Pancreas (tissue), 10 donors: ENCODE results near the gene SDC4. TPM values are rescaled to one million over a fixed set of nuclear protein-coding genes. Genes with fewer than 3 reads are reported as not detected.

Experiments used
- ATAC-seq, 4 donors: fragments of 200-7000 bp; cut with Tn5 transposase; one replicate each; pipeline versions ENCODE4 v1.8.0 to v1.9.1; 2020; ENCODE audit warnings: mild to moderate bottlenecking in 4 of 4, moderate library complexity in 4 of 4
- DNase-seq, 6 donors: peaks; one replicate each; pipeline ENCODE4 v3.0.0-alpha.2; 2020
- FAIRE-seq: peaks from 2 replicates; lab custom pipeline; 2012; peaks lifted over from hg19 to GRCh38; lab: Jason Lieb, UNC
- H3K27ac ChIP-seq, 4 donors: fragments of 200-600 bp; sonication (generic); 1 replicate in 3 of 4; 2 replicates in 1 of 4; pipeline versions ENCODE4 v1.5.0 to v1.8.0; 2020
- H3K27me3 ChIP-seq, 4 donors: fragments of 200-600 bp; one replicate each; pipeline ENCODE4 v1.8.0; 2021
- H3K36me3 ChIP-seq, 3 donors: fragments of 200-600 bp; sonication (generic) in 1 of 3; one replicate each; pipeline versions ENCODE4 v1.5.0 to v1.8.0; 2020 to 2021
- H3K4me1 ChIP-seq, 3 donors: fragments of 200-600 bp; one replicate each; pipeline ENCODE4 v1.8.0; 2021
- H3K4me3 ChIP-seq, 4 donors: fragments of 200-600 bp; sonication (generic) in 2 of 4; one replicate each; pipeline versions ENCODE4 v1.5.0 to v1.8.0; 2020 to 2021
- H3K9me3 ChIP-seq, 4 donors: fragments of 200-600 bp; one replicate each; pipeline ENCODE4 v1.8.0; 2021
- CTCF ChIP-seq, 4 donors: fragments of 200-600 bp; sonication (generic) in 3 of 4; IDR thresholded peaks; one replicate each; pipeline versions ENCODE4 v1.5.0 to v1.8.0; 2021; ENCODE audit warnings: antibody characterized with exemption in 4 of 4
- WGBS, 2 donors: extraction: QIAGEN DNeasy Blood & Tissue Kit; methylation state at CpG; one replicate each; pipeline ENCODE4 v1.1.7; 2013; 5-methylcytosine and 5-hydroxymethylcytosine counted together
- intact Hi-C, 3 donors: fragments of 100-400 bp; cut with DNase I; formaldehyde crosslinking; loops; one replicate each; pipeline versions ENCODE4 v1.11.1 to v1.14.2; 2022
- polyA plus RNA-seq, 2 donors: library from polyadenylated mRNA; stranded (reverse); fragments of 200-250 nt; gene quantifications; one replicate each; pipeline ENCODE4 v1.2.3, GENCODE V29; 2013
- total RNA-seq, 6 donors: library from RNA; stranded (reverse); fragmentation: NEBNext Ultra II Directional in 4 of 6; extraction: Animal tissue kit (Norgen Biotek cat#: 25700) in 4 of 6; gene quantifications; one replicate each; pipeline versions ENCODE4 v1.2.1 to v1.2.4, GENCODE V29; 2021 to 2023
- donor health status: healthy with polysubstance abuse.
- donor health status: DM: no; HTN: no; CAD: no; lungs with moderate emphysema.
- donor health status: DM: no; HTN: no; CAD: no.
- donor health status: control.
- donor health status: control.
- donor health status: Bipolar disorder and iron deficiency.
- donor health status: DM: yes; HTN: yes; CAD: no.
- donor health status: DM: no; HTN: no; CAD: no.
- donor health status: DM: no; HTN: no; CAD: no.
- donor health status: DM: yes; HTN: yes; CAD: no.

SDC4 gene
- total and polyA plus RNA-seq, 8 donors: 48.2 to 208 (median 55.0) TPM

GRCh38 chr20:45374966-45375365, 26.7 kb upstream of the SDC4 start:
- H3K9me3 ChIP-seq: no peaks in the 10 kb centered on the region
- no peaks in the 10 kb centered on the region for H3K4me1 ChIP-seq
- no peak overlapping the region for H3K4me3 ChIP-seq
- no peak overlapping the region for H3K27ac ChIP-seq
- H3K27me3 ChIP-seq: no peaks in the 10 kb centered on the region
- intact Hi-C loops: loop anchor here in 1 of 3 donors (5.0 kb wide), 1 partner anchor 62 kb away; no protein-coding TSS in a partner anchor
- WGBS, 2 donors: 91 to 94% methylated on average over 14 of the region's 14 CpGs
- DNase-seq (no peak), FAIRE-seq (no peak), ATAC-seq (no peak)
- TF ChIP-seq CTCF (IDR thresholded peaks at IDR 0.05): no peak
- no peaks in the 10 kb centered on the region for H3K36me3 ChIP-seq

- peak overlapping the region in 2 of 4 donors; percentile 48 to 54 for H3K4me3 ChIP-seq
- intact Hi-C loops: loop anchor here in 1 of 3 donors (5.0 kb wide), 1 partner anchor 63 kb away; no protein-coding TSS in a partner anchor
- no peaks in the 10 kb centered on the region for H3K9me3 ChIP-seq
- no peaks in the 10 kb centered on the region for H3K27me3 ChIP-seq
- TF ChIP-seq CTCF (IDR thresholded peaks at IDR 0.05): peak in 1 of 4 donors; percentile 32
- H3K27ac ChIP-seq: no peak overlapping the region
- DNase-seq (no peak), ATAC-seq (no peak), FAIRE-seq (no peak)
- 41 to 42% methylated on average over 9 of the region's 9 CpGs for WGBS, 2 donors
- no peaks in the 10 kb centered on the region for H3K4me1 ChIP-seq
- no peaks in the 10 kb centered on the region for H3K36me3 ChIP-seq
These were observed 25.9 kb upstream of the SDC4 start for GRCh38 chr20:45374101-45374467.

GRCh38 chr20:45373353-45374100, 25.3 kb upstream of the SDC4 start:
- peak overlapping the region; percentile 18 to 54 (median 37) for H3K4me3 ChIP-seq
- H3K27ac ChIP-seq: peak overlapping the region in 3 of 4 donors; percentile 6 to 54 (median 26)
- DNase-seq: peak; percentile 84 to 97 (median 94)
- no peaks in the 10 kb centered on the region for H3K9me3 ChIP-seq
- H3K27me3 ChIP-seq: no peaks in the 10 kb centered on the region
- intact Hi-C loops: loop anchor here in 1 of 3 donors (5.0 kb wide), 1 partner anchor 64 kb away; no protein-coding TSS in a partner anchor
- no peak for FAIRE-seq
- H3K4me1 ChIP-seq: no peaks in the 10 kb centered on the region
- TF ChIP-seq CTCF (IDR thresholded peaks at IDR 0.05): peak; percentile 62 to 86 (median 83)
- peaks cover 0 to 1% (median 0%) of the 10 kb centered on the region in 3 donors for H3K36me3 ChIP-seq
- ATAC-seq: peak; percentile 91 to 97 (median 94)
- WGBS, 2 donors: 5% methylated on average over 38 of the region's 38 CpGs

GRCh38 chr20:45372646-45373352, 24.6 kb upstream of the SDC4 start:
- no peaks in the 10 kb centered on the region for H3K4me1 ChIP-seq
- no peaks in the 10 kb centered on the region for H3K9me3 ChIP-seq
- intact Hi-C loops: loop anchor here in 1 of 3 donors (5.0 kb wide), 1 partner anchor 65 kb away; no protein-coding TSS in a partner anchor
- no peaks in the 10 kb centered on the region for H3K27me3 ChIP-seq
- H3K27ac ChIP-seq: peak overlapping the region in 1 of 4 donors; percentile 6
- 51 to 54% methylated on average over 30 of the region's 30 CpGs for WGBS, 2 donors
- peak; percentile 43 to 72 (median 57) for ATAC-seq
- peak in 2 of 6 donors; percentile 53 to 70 for DNase-seq
- TF ChIP-seq CTCF (IDR thresholded peaks at IDR 0.05): no peak
- H3K36me3 ChIP-seq: peaks cover 0 to 6% (median 0%) of the 10 kb centered on the region in 3 donors
- FAIRE-seq: no peak
- peak overlapping the region in 3 of 4 donors; percentile 26 to 54 (median 48) for H3K4me3 ChIP-seq
